Spleen (tissue), 11 donors: ENCODE results near the gene BTN2A1. TPM values are rescaled to one million over a fixed set of nuclear protein-coding genes. Genes with fewer than 3 reads are reported as not detected.

Experiments used
- DNase-seq: peaks from one replicate; pipeline ENCODE4 v3.0.0-alpha.2; 2020
- H3K27ac ChIP-seq, 8 donors: fragments of 200-600 bp; sonication (generic) in 7 of 8; 1 replicate in 4 of 8; 2 replicates in 4 of 8; pipeline versions ENCODE4 v1.5.0 to v1.8.0; 2016 to 2021; ENCODE audit warnings: inconsistent platforms in 4 of 8, mild to moderate bottlenecking in 4 of 8, moderate library complexity in 1 of 8
- H3K27me3 ChIP-seq, 7 donors: fragments of 200-600 bp; sonication (generic) in 6 of 7; replicated peaks in 1 of 7; 1 replicate in 4 of 7; 2 replicates in 3 of 7; pipeline versions ENCODE4 v1.5.0 to v1.8.0; 2016 to 2021; ENCODE audit warnings: inconsistent platforms in 3 of 7, mild to moderate bottlenecking in 1 of 7
- H3K36me3 ChIP-seq, 6 donors: fragments of 200-600 bp; sonication (generic) in 5 of 6; 1 replicate in 4 of 6; 2 replicates in 2 of 6; pipeline versions ENCODE4 v1.5.0 to v1.8.0; 2016 to 2021; ENCODE audit warnings: inconsistent platforms in 2 of 6
- H3K4me1 ChIP-seq, 6 donors: fragments of 200-600 bp; sonication (generic) in 5 of 6; 1 replicate in 3 of 6; 2 replicates in 3 of 6; pipeline versions ENCODE4 v1.5.0 to v1.8.0; 2016 to 2021; ENCODE audit warnings: inconsistent platforms in 3 of 6
- H3K4me3 ChIP-seq, 8 donors: fragments of 200-600 bp; sonication (generic) in 7 of 8; 1 replicate in 4 of 8; 2 replicates in 4 of 8; pipeline versions ENCODE4 v1.5.0 to v1.8.0; 2016 to 2021; ENCODE audit warnings: inconsistent platforms in 4 of 8, mild to moderate bottlenecking in 4 of 8, moderate library complexity in 2 of 8
- H3K9me3 ChIP-seq, 8 donors: fragments of 200-600 bp; sonication (generic) in 7 of 8; 1 replicate in 4 of 8; 2 replicates in 4 of 8; pipeline versions ENCODE4 v1.5.0 to v1.8.0; 2016 to 2021; ENCODE audit warnings: inconsistent platforms in 4 of 8
- POLR2A ChIP-seq, 3 donors: fragments of 450-650 bp; IDR thresholded peaks; one replicate each; pipeline ENCODE4 v1.5.1; 2017; ENCODE audit warnings: antibody characterized with exemption in 3 of 3, mild to moderate bottlenecking in 1 of 3
- POLR2AphosphoS5 ChIP-seq, 3 donors: sonication (generic); formaldehyde crosslinking; IDR thresholded peaks; one replicate each; pipeline ENCODE4 v1.5.1; 2017; ENCODE audit warnings: antibody characterized with exemption in 3 of 3
- WGBS, 5 donors: extraction: QIAGEN DNeasy Blood & Tissue Kit in 3 of 5; methylation state at CpG; one replicate each; pipeline versions ENCODE4 v1.1.5 to v1.1.7; 2013 to 2018; 5-methylcytosine and 5-hydroxymethylcytosine counted together
- intact Hi-C: fragments of 100-400 bp; cut with DNase I; formaldehyde crosslinking; loops from one replicate; pipeline ENCODE4 v1.15.0; 2023; ENCODE audit warnings: low total_unique reads
- polyA plus RNA-seq, 3 donors: library from polyadenylated mRNA; stranded (reverse); fragments of 200-250 nt; gene quantifications; one replicate each; pipeline ENCODE4 v1.2.1, GENCODE V29; 2013
- total RNA-seq, 7 donors: library from RNA; depleted of rRNA in 3 of 7; stranded (reverse); fragments of >200 nt in 3 of 7; fragmentation: NEBNext Ultra II Directional in 4 of 7; extraction: Animal tissue kit (Norgen Biotek cat#: 25700) in 4 of 7; gene quantifications; one replicate each; pipeline versions ENCODE4 v1.1.0 to v1.2.1, GENCODE V29; 2016 to 2021
- TF ChIP-seq, protein P1 (sequence below), 11 experiments: fragments of 200-600 bp in 7 of 11; fragments of 450-650 bp in 4 of 11; sonication (generic) in 4 of 11; IDR thresholded peaks in 8 of 11; conservative IDR thresholded peaks in 3 of 11; 1 replicate in 7 of 11; 2 replicates in 4 of 11; pipeline versions ENCODE4 v1.4.0 to v1.8.0; 2016 to 2021; ENCODE audit warnings: antibody characterized with exemption in 11 of 11, inconsistent platforms in 4 of 11, mild to moderate bottlenecking in 1 of 11
- donor health status: healthy with polysubstance abuse.
- donor health status: DM: no; HTN: no; CAD: no; lungs with moderate emphysema.
- donor health status: DM: no; HTN: no; CAD: no.
- donor health status: Bipolar disorder and iron deficiency.
- donor health status: healthy.
- donor health status: DM: no; HTN: no; CAD: no.
- donor health status: DM: yes; HTN: yes; CAD: no.

The BTN2A1 gene
- total and polyA plus RNA-seq, 10 donors = 17.0 to 50.8 (median 34.9) TPM

DNA sequence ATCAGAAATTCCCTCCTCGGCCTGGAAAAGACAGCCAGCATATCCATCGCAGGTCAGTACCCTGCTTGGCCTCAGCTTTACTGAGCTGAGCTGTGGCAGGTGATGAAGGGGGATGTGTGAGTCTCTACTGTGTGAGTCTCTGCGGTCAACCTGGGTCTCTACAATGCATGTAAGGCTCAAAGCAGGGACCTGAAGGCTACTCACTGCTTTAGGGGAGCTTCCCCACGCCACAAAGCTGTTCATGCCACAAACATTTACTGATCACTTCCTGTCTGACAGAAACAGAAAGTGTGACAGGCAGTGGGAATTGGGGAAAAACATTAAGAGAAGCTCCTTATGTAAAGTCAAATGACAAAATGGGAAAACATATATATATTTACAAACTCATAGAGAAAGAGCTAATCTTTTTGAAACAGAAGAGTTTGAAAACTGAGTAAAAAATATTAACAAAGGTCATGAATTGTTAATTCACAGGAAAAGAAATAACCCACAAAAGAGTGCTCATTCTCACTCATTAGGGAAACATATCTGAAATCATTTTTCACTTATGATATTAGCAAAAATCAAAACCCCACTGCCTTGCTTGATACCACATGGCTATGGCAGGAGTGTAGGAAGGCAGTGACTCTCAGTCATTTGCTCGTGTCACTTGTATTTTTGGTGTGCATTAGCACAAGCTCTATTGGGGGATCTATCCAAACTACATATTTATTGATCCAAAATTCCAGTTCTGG, 11.7 kb upstream of the BTN2A1 start:
- Histone ChIP-seq H3K27me3 (no peaks in the 10 kb centered on the region), H3K27ac (peak overlapping the region; percentile 3 to 79 (median 64)), H3K4me1 (peaks cover 34 to 62% (median 51%) of the 10 kb centered on the region in 6 donors), H3K36me3 (peaks cover 0 to 77% (median 40%) of the 10 kb centered on the region in 6 donors), H3K4me3 (no peak overlapping the region), H3K9me3 (no peaks in the 10 kb centered on the region)
- TF ChIP-seq POLR2AphosphoS5 (IDR thresholded peaks at IDR 0.05) (no peak), POLR2A (IDR thresholded peaks at IDR 0.05) (no peak)
- TF ChIP-seq, protein P1, sequence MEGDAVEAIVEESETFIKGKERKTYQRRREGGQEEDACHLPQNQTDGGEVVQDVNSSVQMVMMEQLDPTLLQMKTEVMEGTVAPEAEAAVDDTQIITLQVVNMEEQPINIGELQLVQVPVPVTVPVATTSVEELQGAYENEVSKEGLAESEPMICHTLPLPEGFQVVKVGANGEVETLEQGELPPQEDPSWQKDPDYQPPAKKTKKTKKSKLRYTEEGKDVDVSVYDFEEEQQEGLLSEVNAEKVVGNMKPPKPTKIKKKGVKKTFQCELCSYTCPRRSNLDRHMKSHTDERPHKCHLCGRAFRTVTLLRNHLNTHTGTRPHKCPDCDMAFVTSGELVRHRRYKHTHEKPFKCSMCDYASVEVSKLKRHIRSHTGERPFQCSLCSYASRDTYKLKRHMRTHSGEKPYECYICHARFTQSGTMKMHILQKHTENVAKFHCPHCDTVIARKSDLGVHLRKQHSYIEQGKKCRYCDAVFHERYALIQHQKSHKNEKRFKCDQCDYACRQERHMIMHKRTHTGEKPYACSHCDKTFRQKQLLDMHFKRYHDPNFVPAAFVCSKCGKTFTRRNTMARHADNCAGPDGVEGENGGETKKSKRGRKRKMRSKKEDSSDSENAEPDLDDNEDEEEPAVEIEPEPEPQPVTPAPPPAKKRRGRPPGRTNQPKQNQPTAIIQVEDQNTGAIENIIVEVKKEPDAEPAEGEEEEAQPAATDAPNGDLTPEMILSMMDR (IDR thresholded peaks at IDR 0.05 in 8 of 11, conservative IDR thresholded peaks at IDR 0.05 in 3 of 11) = no peak
- no peak for DNase-seq
- intact Hi-C loops = loop anchor here (10.0 kb wide), 1 partner anchor 89 kb away; the partner anchor contains the start of gene HMGN4
- 45 to 73% (median 54%) methylated on average over 5 of the region's 5 CpGs for WGBS, 5 donors

- Histone ChIP-seq H3K27ac (peak overlapping the region in 1 of 8 donors; percentile 24), H3K4me1 (peaks cover 23 to 55% (median 41%) of the 10 kb centered on the region in 6 donors), H3K27me3 (no peaks in the 10 kb centered on the region), H3K36me3 (peaks cover 0 to 88% (median 43%) of the 10 kb centered on the region in 6 donors), H3K9me3 (no peaks in the 10 kb centered on the region), H3K4me3 (no peak overlapping the region)
- DNase-seq = no peak
- 83 to 93% (median 89%) methylated on average over 5 of the region's 5 CpGs for WGBS, 5 donors
- TF ChIP-seq POLR2AphosphoS5 (IDR thresholded peaks at IDR 0.05) (no peak), POLR2A (IDR thresholded peaks at IDR 0.05) (no peak)
- TF ChIP-seq, protein P1 (IDR thresholded peaks at IDR 0.05 in 8 of 11, conservative IDR thresholded peaks at IDR 0.05 in 3 of 11) = no peak
- intact Hi-C loops = loop anchor here (10.0 kb wide), 1 partner anchor 88 kb away; the partner anchor contains the start of gene HMGN4
These were observed 10.5 kb upstream of the BTN2A1 start for GRCh38 chr6:26447257-26447656.

- Histone ChIP-seq H3K4me1 (peaks cover 14 to 55% (median 30%) of the 10 kb centered on the region in 6 donors), H3K36me3 (peaks cover 0 to 71% (median 40%) of the 10 kb centered on the region in 6 donors), H3K27ac (peak overlapping the region in 1 of 8 donors; percentile 68), H3K4me3 (no peak overlapping the region), H3K27me3 (no peaks in the 10 kb centered on the region), H3K9me3 (no peaks in the 10 kb centered on the region)
- TF ChIP-seq, protein P1 (IDR thresholded peaks at IDR 0.05 in 8 of 11, conservative IDR thresholded peaks at IDR 0.05 in 3 of 11) = no peak
- TF ChIP-seq POLR2A (IDR thresholded peaks at IDR 0.05) (no peak), POLR2AphosphoS5 (IDR thresholded peaks at IDR 0.05) (no peak)
- 95 to 100% (median 97%) methylated on average over 3 of the region's 3 CpGs for WGBS, 5 donors
- no peak for DNase-seq
- intact Hi-C loops = no loop called here
These were observed 7.5 kb upstream of the BTN2A1 start for GRCh38 chr6:26450240-26450639.

DNA sequence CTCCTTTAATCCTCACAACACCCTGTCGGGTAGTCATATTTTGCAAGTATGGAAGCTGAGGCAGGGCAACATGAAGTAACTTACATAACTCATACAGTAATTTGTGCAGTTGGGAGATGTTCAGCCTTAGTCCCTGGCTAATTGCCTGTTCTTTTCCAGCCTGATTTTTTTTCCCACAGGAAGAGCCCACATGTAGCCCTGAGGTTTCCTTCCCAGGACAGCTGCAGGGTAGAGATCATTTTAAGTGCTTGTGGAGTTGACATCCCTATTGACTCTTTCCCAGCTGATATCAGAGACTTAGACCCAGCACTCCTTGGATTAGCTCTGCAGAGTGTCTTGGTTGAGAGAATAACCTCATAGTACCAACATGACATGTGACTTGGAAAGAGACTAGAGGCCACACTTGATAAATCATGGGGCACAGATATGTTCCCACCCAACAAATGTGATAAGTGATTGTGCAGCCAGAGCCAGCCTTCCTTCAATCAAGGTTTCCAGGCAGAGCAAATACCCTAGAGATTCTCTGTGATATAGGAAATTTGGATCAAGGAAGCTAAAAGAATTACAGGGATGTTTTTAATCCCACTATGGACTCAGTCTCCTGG, 5.0 kb upstream of the BTN2A1 start:
- intact Hi-C loops = no loop called here
- 68 to 76% (median 74%) methylated on average over 1 of the region's 1 CpG for WGBS, 5 donors
- H3K4me1 ChIP-seq = peaks cover 8 to 54% (median 28%) of the 10 kb centered on the region in 6 donors
- H3K9me3 ChIP-seq = no peaks in the 10 kb centered on the region
- H3K4me3 ChIP-seq = no peak overlapping the region
- H3K27me3 ChIP-seq = no peaks in the 10 kb centered on the region
- H3K36me3 ChIP-seq = peaks cover 0 to 46% (median 35%) of the 10 kb centered on the region in 6 donors
- peak overlapping the region in 7 of 8 donors; percentile 13 to 77 (median 50) for H3K27ac ChIP-seq
- TF ChIP-seq, protein P1 (IDR thresholded peaks at IDR 0.05 in 8 of 11, conservative IDR thresholded peaks at IDR 0.05 in 3 of 11) = no peak
- TF ChIP-seq POLR2AphosphoS5 (IDR thresholded peaks at IDR 0.05) = peak in 1 of 3 donors; percentile 5
- DNase-seq = no peak
